H1 (cell line): ENCODE measurements around the gene ACSL6. TPM values are rescaled to one million over a fixed set of nuclear protein-coding genes. Genes with fewer than 3 reads are reported as not detected.

Experiments used
- CTCF ChIA-PET: fragments of 300-600 bp; sonication (Branson Sonifier 250); formaldehyde crosslinking; loops from one replicate; lab custom pipeline; 2021; ENCODE audit not compliant: partially characterized antibody; lab: Charles Lee
- POLR2A ChIA-PET: fragments of 300-600 bp; sonication (Branson Sonifier 250); formaldehyde crosslinking; loops from one replicate; lab custom pipeline; 2021; ENCODE audit warnings: inconsistent platforms; ENCODE audit not compliant: partially characterized antibody; lab: Charles Lee
- DNase-seq, 2 experiments: peaks; one replicate each; pipeline versions ENCODE4 v3.0.0 to v3.0.0-alpha.2; 2010 to 2022; ENCODE audit warnings: low spot score in 2 of 2, low read depth in 1 of 2, mixed read lengths in 1 of 2
- FAIRE-seq: peaks from 2 replicates; lab custom pipeline; 2011; peaks lifted over from hg19 to GRCh38; lab: Jason Lieb, UNC
- H2AFZ ChIP-seq: 2 replicates; pipeline ENCODE4 v1.8.1; 2012; ENCODE audit warnings: low read length, inconsistent platforms
- H2AK5ac ChIP-seq: 2 replicates; pipeline ENCODE4 v1.6.1; 2013; ENCODE audit warnings: low read depth, low read length
- H2BK120ac ChIP-seq: replicated peaks from 2 replicates; pipeline ENCODE3; 2013; ENCODE audit warnings: low read depth, low read length, inconsistent platforms
- H2BK12ac ChIP-seq: 2 replicates; pipeline ENCODE4 v1.6.1; 2013; ENCODE audit warnings: low read depth, low read length
- H2BK15ac ChIP-seq: 2 replicates; pipeline ENCODE4 v1.6.1; 2013; ENCODE audit warnings: low read length
- H2BK20ac ChIP-seq: 2 replicates; pipeline ENCODE4 v1.6.1; 2013; ENCODE audit warnings: low read length
- H2BK5ac ChIP-seq: 2 replicates; pipeline ENCODE4 v1.6.1; 2013; ENCODE audit warnings: low read depth, low read length
- H3K14ac ChIP-seq: 2 replicates; pipeline ENCODE4 v1.6.1; 2013; ENCODE audit warnings: inconsistent platforms; ENCODE audit not compliant: insufficient read length
- H3K18ac ChIP-seq: 2 replicates; pipeline ENCODE4 v1.6.1; 2013; ENCODE audit warnings: low read length; ENCODE audit errors: extremely low read depth
- H3K23ac ChIP-seq: 2 replicates; pipeline ENCODE4 v1.6.1; 2013; ENCODE audit warnings: inconsistent platforms; ENCODE audit not compliant: insufficient read length
- H3K23me2 ChIP-seq: 2 replicates; pipeline ENCODE4 v1.6.1; 2013; ENCODE audit warnings: low read depth, low read length
- H3K27ac ChIP-seq: 2 replicates; pipeline ENCODE4 v1.6.1; 2011; ENCODE audit warnings: low read depth, low read length, inconsistent platforms
- H3K27me3 ChIP-seq, 4 experiments: replicated peaks in 1 of 4; 1 replicate in 1 of 4; 2 replicates in 3 of 4; pipeline versions ENCODE4 v1.6.1 to v1.8.1; 2011 to 2013; ENCODE audit warnings: low read length in 3 of 4, mild to moderate bottlenecking in 3 of 4, inconsistent platforms in 2 of 4, mixed read lengths in 2 of 4, moderate library complexity in 1 of 4; ENCODE audit not compliant: control insufficient read depth in 3 of 4, insufficient read depth in 3 of 4; ENCODE audit errors: extremely low read depth in 1 of 4
- H3K36me3 ChIP-seq, 4 experiments: 2 replicates each; pipeline versions ENCODE4 v1.6.1 to v1.8.1; 2011 to 2013; ENCODE audit warnings: mild to moderate bottlenecking in 4 of 4, low read length in 3 of 4, moderate library complexity in 2 of 4, control low read depth in 1 of 4, inconsistent platforms in 1 of 4; ENCODE audit not compliant: insufficient read depth in 4 of 4, control insufficient read depth in 2 of 4
- H3K4ac ChIP-seq: replicated peaks from 2 replicates; pipeline ENCODE3; 2013; ENCODE audit warnings: low read length, low read depth, mixed read lengths, inconsistent platforms; ENCODE audit not compliant: insufficient read length
- H3K4me1 ChIP-seq, 4 experiments: replicated peaks in 1 of 4; 1 replicate in 1 of 4; 2 replicates in 3 of 4; pipeline versions ENCODE4 v1.6.1 to v1.8.1; 2011 to 2013; ENCODE audit warnings: low read length in 3 of 4, inconsistent platforms in 2 of 4, mixed read lengths in 1 of 4; ENCODE audit not compliant: insufficient read depth in 4 of 4, control insufficient read depth in 3 of 4
- H3K4me2 ChIP-seq, 2 experiments: 2 replicates each; pipeline versions ENCODE4 v1.6.1 to v1.8.1; 2011 to 2013; ENCODE audit warnings: low read depth in 2 of 2, low read length in 2 of 2, control low read depth in 1 of 2, inconsistent platforms in 1 of 2, mild to moderate bottlenecking in 1 of 2; ENCODE audit not compliant: insufficient read depth in 1 of 2
- H3K4me3 ChIP-seq, 4 experiments: fragments of 200-600, 300-600 bp in 1 of 4; sonication (generic), shearing (Covaris generic), sonication (Bioruptor Twin) in 1 of 4; 2 replicates each; pipeline versions ENCODE4 v1.5.1 to v1.8.1; 2011 to 2016; ENCODE audit warnings: low read length in 4 of 4, low read depth in 3 of 4, control low read depth in 2 of 4, inconsistent platforms in 2 of 4, mild to moderate bottlenecking in 2 of 4, mixed read lengths in 1 of 4, moderate library complexity in 1 of 4; ENCODE audit not compliant: insufficient read depth in 2 of 4; ENCODE audit errors: extremely low read depth in 1 of 4
- H3K56ac ChIP-seq: replicated peaks from 2 replicates; pipeline ENCODE3; 2013; ENCODE audit warnings: low read depth, mild to moderate bottlenecking, mixed read lengths, low read length, inconsistent platforms; ENCODE audit not compliant: insufficient read length
- H3K79me1 ChIP-seq: 2 replicates; pipeline ENCODE4 v1.6.1; 2013; ENCODE audit warnings: low read depth, low read length, control low read depth
- H3K79me2 ChIP-seq, 2 experiments: 2 replicates each; pipeline versions ENCODE4 v1.6.1 to v1.8.1; 2012 to 2013; ENCODE audit warnings: low read length in 2 of 2, mild to moderate bottlenecking in 2 of 2, inconsistent platforms in 1 of 2; ENCODE audit not compliant: insufficient read depth in 2 of 2, control insufficient read depth in 1 of 2
- H3K9ac ChIP-seq, 4 experiments: replicated peaks in 1 of 4; 1 replicate in 1 of 4; 2 replicates in 3 of 4; pipeline versions ENCODE4 v1.6.1 to v1.8.1; 2011 to 2013; ENCODE audit warnings: low read depth in 3 of 4, low read length in 3 of 4, control low read depth in 2 of 4, mild to moderate bottlenecking in 2 of 4, moderate library complexity in 2 of 4, inconsistent platforms in 1 of 4; ENCODE audit errors: extremely low read depth in 1 of 4
- H3K9me3 ChIP-seq, 2 experiments: 2 replicates each; pipeline versions ENCODE4 v1.6.1 to v1.8.1; 2012 to 2013; ENCODE audit warnings: mild to moderate bottlenecking in 2 of 2, moderate library complexity in 2 of 2, control low read depth in 1 of 2, inconsistent platforms in 1 of 2, low read depth in 1 of 2, low read length in 1 of 2, mixed read lengths in 1 of 2; ENCODE audit not compliant: insufficient read depth in 2 of 2
- H4K20me1 ChIP-seq, 2 experiments: replicated peaks in 1 of 2; 2 replicates each; pipeline versions ENCODE3 to v1.8.1; 2011 to 2013; ENCODE audit warnings: inconsistent platforms in 2 of 2, low read length in 2 of 2, mild to moderate bottlenecking in 1 of 2; ENCODE audit not compliant: insufficient read depth in 2 of 2, control insufficient read depth in 1 of 2
- H4K5ac ChIP-seq: 2 replicates; pipeline ENCODE4 v1.6.1; 2013; ENCODE audit warnings: low read length, low read depth, mixed read lengths, inconsistent platforms; ENCODE audit not compliant: insufficient read length
- H4K8ac ChIP-seq: 2 replicates; pipeline ENCODE4 v1.8.0; 2013; ENCODE audit warnings: mild to moderate bottlenecking, moderate library complexity, low read length, inconsistent platforms; ENCODE audit not compliant: insufficient read depth; ENCODE audit errors: extremely low read depth
- H4K91ac ChIP-seq: replicated peaks from 2 replicates; pipeline ENCODE3; 2013; ENCODE audit warnings: low read length, mixed read lengths, inconsistent platforms; ENCODE audit not compliant: insufficient read length
- ASH2L ChIP-seq: fragments of 200-600, 300-600 bp; sonication (generic); IDR thresholded peaks from one replicate; pipeline ENCODE4 v1.7.1; 2017; ENCODE audit warnings: low read length
- CBX5 ChIP-seq: fragments of 300-800, 300-1000 bp; sonication (generic); IDR thresholded peaks from 2 replicates; pipeline ENCODE4 v1.7.1; 2016; ENCODE audit warnings: antibody characterized with exemption, low read length, low read depth
- EGR1 ChIP-seq: IDR thresholded peaks from 2 replicates; pipeline ENCODE4 v1.6.1; 2011; ENCODE audit warnings: low read depth, low read length, borderline replicate concordance
- PHF8 ChIP-seq: fragments of 200-600 bp; sonication (generic); conservative IDR thresholded peaks from 2 replicates; pipeline ENCODE4 v1.7.1; 2012; ENCODE audit warnings: low read depth, mild to moderate bottlenecking, inconsistent platforms, low read length, moderate library complexity
- RAD21 ChIP-seq, 2 experiments: IDR thresholded peaks in 1 of 2; conservative IDR thresholded peaks in 1 of 2; 2 replicates each; pipeline ENCODE4 v1.6.1; 2011; ENCODE audit warnings: low read depth in 2 of 2, low read length in 2 of 2, improper control_type of control experiment in 1 of 2, inconsistent platforms in 1 of 2, mild to moderate bottlenecking in 1 of 2, moderate library complexity in 1 of 2
- RBBP5 ChIP-seq: IDR thresholded peaks from 2 replicates; pipeline ENCODE4 v1.7.1; 2012; ENCODE audit warnings: low read depth, mild to moderate bottlenecking, inconsistent platforms, low read length, moderate library complexity, borderline replicate concordance
- RNF2 ChIP-seq: fragments of 200-900, 300-1000 bp; sonication (generic); IDR thresholded peaks from 2 replicates; pipeline ENCODE4 v1.7.1; 2016; ENCODE audit warnings: borderline replicate concordance, low read depth, mild to moderate bottlenecking, antibody characterized with exemption, low read length; ENCODE audit not compliant: poor library complexity, severe bottlenecking; ENCODE audit errors: missing control alignments
- SIN3A ChIP-seq, 2 experiments: IDR thresholded peaks in 1 of 2; conservative IDR thresholded peaks in 1 of 2; 2 replicates each; pipeline ENCODE4 v1.6.1; 2011 to 2012; ENCODE audit warnings: low read length in 2 of 2, improper control_type of control experiment in 1 of 2, low read depth in 1 of 2, mild to moderate bottlenecking in 1 of 2
- SIX5 ChIP-seq: IDR thresholded peaks from 2 replicates; pipeline ENCODE4 v1.6.1; 2011; ENCODE audit warnings: mild to moderate bottlenecking, low read depth, low read length
- SP1 ChIP-seq: IDR thresholded peaks from 2 replicates; pipeline ENCODE4 v1.6.1; 2011; ENCODE audit warnings: low read depth, low read length
- TEAD4 ChIP-seq: IDR thresholded peaks from 2 replicates; pipeline ENCODE4 v1.6.1; 2012; ENCODE audit warnings: low read depth, low read length, inconsistent platforms, mixed read lengths
- WGBS, 2 experiments: shearing (Covaris generic) in 1 of 2; methylation state at CpG; one replicate each; pipeline versions ENCODE4 v1.1.6 to v1.1.7; 2013 to 2015; ENCODE audit warnings: low lambda C conversion rate in 2 of 2, mixed read lengths in 2 of 2, inconsistent platforms in 1 of 2, low coverage in 1 of 2, missing lambda C conversion rate in 1 of 2; ENCODE audit not compliant: insufficient replicate concordance in 2 of 2, insufficient coverage in 1 of 2, insufficient read length in 1 of 2; ENCODE audit errors: extremely low coverage in 1 of 2, missing lambda C conversion rate in 1 of 2; 5-methylcytosine and 5-hydroxymethylcytosine counted together
- polyA plus RNA-seq, 7 experiments: library from polyadenylated mRNA; depleted of rRNA in 3 of 7; stranded (reverse) in 5 of 7; unstranded in 2 of 7; fragments of >200 nt in 5 of 7; fragments of 200-250 nt in 2 of 7; gene quantifications; 1 replicate in 5 of 7; 2 replicates in 1 of 7; 4 replicates in 1 of 7; pipeline versions ENCODE4 v1.2.1 to v1.2.3, GENCODE V29; 2011 to 2013; ENCODE audit warnings: missing spikeins in 2 of 7, mixed read lengths in 2 of 7
- total RNA-seq: library from RNA; stranded (reverse); fragmentation: NEBNext Ultra II Directional; extraction: Animal tissue kit (Norgen Biotek cat#: 25700); gene quantifications from 2 replicates; pipeline ENCODE4 v1.2.1, GENCODE V29; 2021

The ACSL6 gene
- total and polyA plus RNA-seq, 2 of the 8 experiments (the other 6 are each of a cell fraction or from before 2014, with no cell fraction given) = 2.3 to 2.4 TPM

- Histone ChIP-seq H3K56ac (no peak overlapping the region), H3K9ac (no peak overlapping the region), H2BK20ac (no peak overlapping the region; the same call in 1 of the 2 replicates), H3K9me3 (no peaks in the 10 kb centered on the region), H2BK5ac (no peak overlapping the region; the same call in 1 of the 2 replicates), H4K8ac (no peak overlapping the region), H3K79me2 (no peaks in the 10 kb centered on the region), H2BK12ac (no peak overlapping the region), H3K14ac (no peak overlapping the region), H3K23me2 (no peaks in the 10 kb centered on the region), H3K79me1 (no peaks in the 10 kb centered on the region), H3K4ac (no peak overlapping the region), H3K23ac (no peak overlapping the region), H4K91ac (no peak overlapping the region), H3K18ac (no peak overlapping the region), H2BK120ac (no peak overlapping the region), H3K27me3 (no peaks in the 10 kb centered on the region), H4K20me1 (peaks cover 0 to 2% of the 10 kb centered on the region in 2 experiments), H3K36me3 (no peaks in the 10 kb centered on the region), H3K27ac (no peak overlapping the region), H3K4me2 (peak overlapping the region in 1 of 2 experiments; percentile 59; a peak in 2 of 4 replicates), H2AK5ac (no peak overlapping the region), H4K5ac (no peak overlapping the region), H2AFZ (no peak overlapping the region), H2BK15ac (peak overlapping the region; percentile 18; the same call in 1 of the 2 replicates), H3K4me3 (no peak overlapping the region), H3K4me1 (peaks cover 0 to 16% (median 10%) of the 10 kb centered on the region in 4 experiments; a peak in 6 of 7 replicates)
- 77% methylated on average over 7 of the region's 7 CpGs; no CpG with 5 or more reads in 1 of the 2 experiments for WGBS, 2 experiments
- no peak for FAIRE-seq
- no peak for DNase-seq
- ChIA-PET POLR2A (no interaction called here), CTCF (interaction anchor here (4.3 kb wide), 1 partner anchor 12 kb away, joined by 23 read pairs; no protein-coding TSS in a partner anchor)
- TF ChIP-seq RAD21 (IDR thresholded peaks at IDR 0.05 in 1 of 2, conservative IDR thresholded peaks at IDR 0.05 in 1 of 2; ENCODE audit: low read depth in 2 of 2, low read length in 2 of 2) = no peak
- no peak for TF ChIP-seq RBBP5
- no peak; the same call in 1 of the 2 replicates for TF ChIP-seq TEAD4
- TF ChIP-seq RNF2 = no peak
- TF ChIP-seq EGR1 = no peak
- TF ChIP-seq SP1 = 0 out of 2 replicates have a peak, but pooled peaks have one; percentile 28
- TF ChIP-seq CBX5 = no peak
- TF ChIP-seq PHF8 = no peak
- TF ChIP-seq SIN3A (conservative IDR thresholded peaks at IDR 0.05 in 1 of 2, IDR thresholded peaks at IDR 0.05 in 1 of 2; ENCODE audit: low read depth in 1 of 2, low read length in 2 of 2) = 0 out of 4 replicates have a peak, but pooled peaks of 1 of the 2 experiments have one; percentile 25
- TF ChIP-seq SIX5 = no peak
- TF ChIP-seq ASH2L = peak; percentile 37
Measured at GRCh38 chr5:131994533-131995226, 16.8 kb downstream of the ACSL6 start.
